HG02870 (cell line): ENCODE measurements around the gene ACOT7.

Source experiments
- ATAC-seq: cut with Tn5 transposase; IDR thresholded peaks from one replicate; pipeline ENCODE4 v1.9.1; 2021; ENCODE audit warnings: mild to moderate bottlenecking, moderate library complexity; ENCODE audit not compliant: unreplicated experiment

ACOT7 gene

DNA sequence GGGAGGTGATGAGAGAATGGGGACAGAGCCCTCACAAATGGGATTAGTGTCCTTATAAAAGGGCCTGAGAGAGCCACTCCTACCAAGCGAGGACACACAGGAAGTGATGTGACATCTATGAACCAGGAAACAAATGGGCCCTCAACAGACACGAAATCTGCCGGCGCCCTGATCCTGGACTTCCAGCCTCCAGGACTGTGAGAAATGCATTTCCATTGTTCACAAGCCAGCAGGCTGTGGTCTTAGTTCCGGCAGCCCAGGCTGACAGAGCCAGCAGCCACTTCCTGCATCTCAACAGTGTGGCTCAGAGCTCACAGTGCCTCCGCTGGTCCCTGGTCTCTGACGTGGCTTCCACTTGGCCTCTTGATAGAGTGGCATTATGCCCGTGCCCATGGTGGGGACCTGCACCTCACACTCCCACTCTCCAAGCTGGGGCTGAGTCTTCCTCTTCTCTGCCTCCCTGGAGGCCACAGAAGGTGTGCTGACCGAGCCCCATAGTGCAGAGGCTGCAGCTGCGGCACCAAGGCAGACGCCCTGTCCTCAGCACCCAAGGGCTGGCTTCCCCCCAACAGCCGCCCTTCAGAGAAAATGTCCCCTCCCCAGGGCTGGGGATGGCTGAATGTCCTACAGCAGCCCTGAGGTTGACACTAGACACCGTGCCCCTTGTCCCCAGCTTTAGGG is 44.9 kb downstream of the ACOT7 start:
- no peak for ATAC-seq

DNA sequence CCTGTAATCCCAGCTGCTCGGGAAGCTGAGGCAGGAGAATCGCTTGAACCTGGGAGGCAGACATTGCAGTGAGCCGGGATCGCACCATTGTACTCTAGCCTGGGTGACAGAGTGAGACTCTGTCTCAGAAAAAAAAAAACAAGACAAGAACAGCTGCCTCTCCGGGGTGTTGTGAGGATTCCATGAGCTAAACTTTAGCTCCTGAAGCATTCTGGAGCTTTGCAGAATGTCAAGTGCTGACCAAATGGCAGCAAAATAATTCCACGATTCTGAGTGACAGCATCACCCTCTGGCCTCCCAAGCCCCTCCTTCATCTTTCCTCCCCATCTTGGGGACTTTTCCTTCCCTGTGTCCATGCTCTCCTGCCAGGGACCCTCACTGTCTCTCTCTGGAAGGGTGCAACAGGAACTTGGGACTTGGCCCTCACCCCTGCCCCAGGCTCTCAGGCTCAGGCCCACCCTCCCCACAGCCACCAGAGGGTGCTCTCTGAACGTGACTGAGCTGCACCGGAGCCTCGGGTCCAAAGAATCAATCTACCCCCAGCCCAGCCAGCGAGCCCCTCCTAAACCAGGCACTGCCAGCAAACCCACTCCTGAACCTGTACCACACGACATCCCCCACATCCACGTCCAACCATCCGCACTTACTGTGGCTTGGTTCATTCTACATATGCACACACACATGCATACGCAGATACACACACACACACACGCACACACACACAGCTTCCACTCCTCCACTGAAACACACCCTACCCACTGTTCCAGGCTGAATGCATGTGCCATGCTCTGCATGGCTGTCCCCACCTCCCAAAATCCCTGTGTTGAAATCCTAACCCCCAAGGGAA is 45.7 kb downstream of the ACOT7 start:
- no peak for ATAC-seq

DNA sequence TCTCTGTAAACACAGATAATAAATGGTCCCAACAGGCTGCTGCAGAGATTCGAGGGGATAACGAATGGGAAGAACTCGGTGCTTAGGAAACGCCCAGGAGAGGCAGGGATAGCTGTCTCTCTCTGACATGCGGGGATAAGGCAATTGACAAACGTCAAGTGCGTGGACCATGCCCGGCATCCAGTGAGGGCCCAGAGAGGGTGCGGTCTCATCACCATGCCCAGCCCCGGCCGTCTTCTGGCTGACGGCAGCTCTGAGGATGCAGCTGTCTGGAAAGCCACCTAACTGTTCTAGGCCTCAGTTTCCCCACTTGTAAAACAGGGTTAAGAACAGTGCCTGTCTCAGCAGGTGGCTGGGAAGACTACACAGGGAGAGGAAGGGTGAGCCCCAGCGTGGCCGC is 48.1 kb downstream of the ACOT7 start:
- ATAC-seq = no peak

DNA sequence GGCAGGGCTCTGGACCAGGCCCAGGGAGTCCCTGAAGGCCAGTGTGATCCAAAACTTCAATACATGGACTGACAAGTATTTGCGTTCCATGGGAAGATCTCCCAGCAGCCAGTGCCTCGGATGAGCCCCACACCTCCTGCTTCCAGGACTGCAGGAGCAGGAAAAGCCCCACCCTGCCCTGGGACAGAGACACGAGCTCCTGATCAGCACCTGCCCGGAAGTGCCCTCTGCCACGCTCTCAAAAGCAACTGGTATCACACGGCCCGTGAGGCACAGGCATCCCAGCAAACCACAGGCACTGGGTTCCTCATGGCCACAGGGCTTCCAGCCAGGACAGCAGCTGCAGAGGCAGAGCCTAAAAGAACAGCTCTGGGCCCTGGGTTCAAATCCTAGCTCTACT is 48.6 kb downstream of the ACOT7 start:
- no peak for ATAC-seq

DNA sequence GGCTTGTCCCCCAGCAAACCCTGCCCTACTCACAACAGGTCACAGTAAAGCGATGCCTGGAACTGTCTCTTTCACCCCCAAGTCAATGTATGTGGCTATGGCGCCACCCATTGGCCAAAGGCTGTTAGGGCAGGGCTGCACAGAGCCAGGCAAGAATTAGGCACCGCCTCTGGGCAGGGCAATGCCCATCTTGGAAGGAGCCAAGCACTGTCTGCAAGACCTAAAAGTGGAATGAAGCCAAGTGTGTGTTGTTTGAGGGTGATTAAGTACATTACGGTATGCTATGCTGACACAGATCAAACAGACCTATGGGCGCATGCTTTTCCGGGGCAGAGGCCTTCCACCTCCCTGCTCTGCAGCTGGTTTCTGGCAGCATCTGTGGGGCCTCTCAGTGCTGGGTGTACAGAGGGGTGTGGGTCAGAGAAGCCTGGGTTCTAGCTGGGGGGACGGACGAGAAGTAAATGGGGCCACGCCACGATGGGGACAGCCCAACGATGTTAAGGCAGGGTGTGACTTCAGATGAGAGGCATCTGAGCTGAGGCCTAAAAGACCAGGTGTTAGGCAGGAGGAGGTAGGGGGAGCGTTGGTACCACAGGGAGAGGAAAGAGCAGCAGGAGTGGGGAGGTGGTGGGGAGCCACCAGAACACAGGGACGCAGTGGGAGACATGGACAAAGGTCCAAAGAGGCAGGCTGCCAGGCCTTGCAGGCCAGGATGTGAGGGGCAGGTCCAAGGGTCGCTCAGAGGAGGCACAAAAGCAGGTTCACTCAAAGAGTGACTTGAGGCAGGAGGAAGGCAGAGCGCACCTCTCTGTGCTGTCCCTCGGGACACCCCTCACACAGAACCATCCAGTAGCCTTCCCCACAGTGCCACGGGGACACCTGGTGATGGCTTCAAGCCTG is 49.8 kb downstream of the ACOT7 start:
- no peak for ATAC-seq

DNA sequence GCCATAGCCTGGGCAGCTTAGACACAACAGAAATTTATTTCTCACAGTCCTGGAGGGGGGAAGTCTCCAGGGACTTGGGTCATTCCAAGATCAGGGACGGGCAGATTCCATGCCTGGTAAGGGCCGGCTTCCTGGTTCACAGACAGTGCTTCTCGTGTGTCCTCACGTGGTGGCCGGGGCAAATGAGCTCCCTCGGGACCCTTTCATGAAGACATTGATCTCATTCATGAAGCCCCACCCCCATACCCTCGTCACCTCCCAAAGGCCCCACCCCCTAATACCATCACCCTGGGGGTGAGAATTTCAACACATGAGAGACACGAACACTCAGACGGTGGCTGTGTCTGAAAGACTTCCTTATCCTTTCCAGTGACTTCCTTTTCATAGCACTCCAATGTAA is 51.5 kb downstream of the ACOT7 start:
- no peak for ATAC-seq

- no peak for ATAC-seq
These were observed 54.9 kb downstream of the ACOT7 start for GRCh38 chr1:6338695-6339094.

DNA sequence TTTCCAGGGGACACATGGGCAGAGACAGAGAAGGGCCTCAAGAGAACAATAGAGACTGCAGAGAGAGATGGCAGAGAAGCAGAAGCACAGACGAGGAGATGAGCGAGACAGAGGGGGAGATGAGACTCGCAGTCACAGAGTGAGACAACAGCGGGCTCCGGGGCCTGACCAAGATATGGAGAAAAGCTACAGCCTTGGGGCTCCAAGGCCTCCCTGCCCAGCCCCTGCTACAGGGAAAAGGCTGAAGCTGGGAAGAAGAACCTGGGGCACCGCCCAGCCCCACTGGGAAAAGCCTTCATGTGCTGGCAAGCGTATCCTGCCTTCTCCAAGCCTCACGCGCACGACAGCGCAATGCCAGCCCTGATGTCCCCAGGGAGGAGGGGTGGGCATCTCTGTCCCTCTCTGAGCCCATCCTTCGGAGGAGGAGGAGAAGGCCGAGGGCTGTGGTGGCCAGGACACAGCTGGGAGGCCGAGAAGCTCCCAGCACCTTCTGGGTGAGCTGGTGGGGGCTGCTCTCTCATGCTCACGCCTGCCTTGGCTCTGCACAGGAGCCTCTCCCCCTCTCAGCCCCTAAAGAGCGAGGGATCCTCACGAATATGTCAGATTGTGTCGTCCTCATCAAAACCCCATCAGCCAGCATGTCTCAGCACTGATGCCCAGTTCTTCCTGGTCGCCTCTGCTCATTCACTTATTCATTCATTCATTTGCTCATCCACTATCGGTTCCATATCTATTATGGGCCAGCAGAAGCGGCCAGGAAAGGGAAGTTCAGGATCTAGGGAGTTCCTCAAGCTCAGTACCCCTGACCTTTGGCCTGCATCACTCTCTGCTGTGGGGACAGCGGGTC is 56.6 kb downstream of the ACOT7 start:
- ATAC-seq = no peak

DNA sequence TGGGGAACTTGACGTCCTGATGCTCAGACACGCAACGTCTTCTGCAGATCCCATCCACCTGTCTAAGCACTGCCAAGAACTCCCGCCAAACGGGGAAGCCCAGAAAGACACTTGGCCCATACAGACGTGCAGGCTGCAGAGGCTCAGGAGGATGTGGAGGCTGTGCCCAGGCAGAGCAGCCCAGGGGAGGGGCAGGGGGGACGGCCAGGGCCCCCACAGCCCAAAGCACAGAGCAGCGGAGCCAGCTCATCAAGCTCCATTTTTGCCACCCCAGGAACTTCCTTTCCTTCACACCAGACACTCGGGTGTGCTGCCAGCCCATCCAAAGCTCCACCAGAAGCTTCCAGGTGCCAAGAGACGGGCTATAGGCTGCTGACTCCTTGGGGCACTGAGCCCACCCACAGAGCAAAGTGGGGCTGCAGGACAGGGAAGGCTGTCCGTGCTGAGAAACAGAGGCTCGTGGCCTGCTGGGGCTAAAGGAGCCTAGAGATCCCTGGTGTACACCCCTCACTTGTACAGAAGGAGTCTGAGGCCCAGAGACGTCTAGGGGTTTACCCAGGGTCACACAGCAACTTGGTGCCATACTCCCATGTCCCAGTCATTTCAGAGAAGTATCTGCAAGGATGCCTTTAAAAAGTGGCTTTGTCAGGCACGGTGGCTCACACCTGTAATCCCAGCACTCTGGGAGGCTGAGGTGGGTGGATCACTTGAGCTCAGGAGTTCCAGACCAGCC is 59.1 kb downstream of the ACOT7 start:
- no peak for ATAC-seq

- no peak for ATAC-seq
These were observed 60.7 kb downstream of the ACOT7 start for GRCh38 chr1:6332821-6333220.

GRCh38 chr1:6331543-6332273 is 61.9 kb downstream of the ACOT7 start:
- ATAC-seq = no peak

DNA sequence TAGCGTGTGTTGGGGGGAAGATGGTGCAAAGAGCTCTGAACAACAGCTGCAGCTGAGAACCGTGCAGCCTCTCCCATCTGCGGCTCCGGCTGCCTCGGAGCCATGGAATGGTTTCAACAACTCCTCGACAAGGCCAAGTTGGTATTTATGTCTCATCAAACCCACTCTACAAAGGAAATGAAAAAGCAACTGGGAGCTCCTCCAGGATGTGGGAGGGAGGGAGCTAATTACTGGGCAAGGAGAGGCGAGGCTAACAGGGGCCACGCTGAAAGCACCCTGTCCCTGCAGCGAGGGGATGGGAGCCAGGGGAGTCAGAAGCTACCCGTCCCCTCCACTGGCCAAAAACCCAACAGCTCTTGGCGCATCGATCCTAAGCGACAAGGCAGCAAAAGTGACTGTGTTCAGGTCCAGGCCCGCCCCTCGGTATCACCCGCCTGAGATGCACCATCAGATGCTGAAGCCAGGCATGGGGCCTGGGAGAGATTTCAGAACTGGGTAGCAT is 63.1 kb downstream of the ACOT7 start:
- no peak for ATAC-seq

DNA sequence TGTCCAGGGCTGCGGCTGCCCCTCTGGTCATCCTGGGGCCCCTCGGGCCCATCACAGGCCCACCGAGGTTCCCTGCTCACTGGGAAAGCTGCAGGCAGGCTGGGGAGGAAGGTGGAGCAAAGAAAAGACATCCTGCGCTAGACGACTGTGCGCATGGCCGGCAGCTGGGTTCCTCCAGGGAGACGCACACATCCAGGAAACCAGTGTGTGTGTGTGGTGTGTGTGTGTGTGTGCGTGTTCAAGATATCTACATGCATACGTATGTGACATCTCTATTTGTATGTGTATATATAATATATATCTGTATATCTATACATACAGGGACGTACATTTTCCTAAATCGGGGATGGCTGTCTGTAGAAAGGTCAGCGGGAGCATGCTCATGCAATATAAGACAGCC is 63.7 kb downstream of the ACOT7 start:
- ATAC-seq = no peak

DNA sequence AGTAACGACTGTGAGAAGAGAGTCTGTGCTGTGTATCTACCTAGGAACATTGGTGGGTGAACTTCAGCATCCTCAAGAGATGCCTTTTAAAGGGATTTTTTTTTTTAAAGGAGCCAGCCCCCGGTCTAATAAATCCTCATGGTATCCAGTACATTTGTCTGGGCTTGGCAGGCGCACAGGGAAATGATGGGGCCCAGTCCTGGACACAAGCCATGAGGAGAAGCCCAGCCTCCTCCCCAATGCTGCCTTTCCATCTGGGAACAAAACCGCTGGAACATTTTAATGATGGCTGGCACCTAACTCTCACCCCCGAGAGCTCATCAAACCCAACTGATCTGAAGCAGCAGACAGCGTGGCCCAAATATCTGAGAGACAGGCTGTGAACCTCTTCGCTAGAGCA is 64.2 kb downstream of the ACOT7 start:
- ATAC-seq = no peak

DNA sequence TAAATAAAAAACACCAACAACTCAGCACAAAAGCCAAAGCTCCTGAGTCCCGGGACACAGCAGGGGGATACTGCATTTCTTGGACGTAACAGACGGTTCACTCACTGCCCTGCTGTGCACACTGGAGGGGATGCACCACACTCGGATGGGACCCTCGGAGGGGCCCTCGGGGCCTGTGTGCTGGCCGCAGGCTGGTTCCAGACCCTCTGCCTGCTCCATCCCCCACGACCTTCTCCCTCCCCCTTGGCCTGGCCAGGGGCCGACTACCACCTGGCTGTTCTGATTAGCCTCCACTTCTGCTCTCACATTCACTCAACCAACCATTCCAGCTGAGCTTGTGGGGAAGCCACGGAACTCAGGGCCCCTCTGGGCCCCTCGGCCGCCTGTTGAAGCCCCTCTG is 64.9 kb downstream of the ACOT7 start:
- no peak for ATAC-seq

DNA sequence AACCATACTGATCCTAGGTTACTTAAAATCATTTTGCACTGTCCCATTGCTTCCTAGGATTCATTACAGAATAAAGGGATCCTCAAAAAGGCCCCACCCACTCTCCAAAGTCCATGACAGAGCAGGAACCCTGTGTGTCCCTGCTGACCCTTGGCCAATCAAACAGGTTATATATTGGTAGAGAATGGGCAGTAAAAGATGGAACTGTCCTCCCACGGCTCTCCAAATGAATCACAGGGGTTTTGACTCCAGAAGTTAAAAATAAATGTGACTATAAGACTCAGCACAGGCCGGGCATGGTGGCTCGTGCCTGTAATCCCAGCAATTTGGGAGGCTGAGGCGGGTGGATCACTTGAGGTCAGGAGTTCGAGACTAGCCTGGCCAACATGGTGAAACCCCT is 65.5 kb downstream of the ACOT7 start:
- no peak for ATAC-seq

DNA sequence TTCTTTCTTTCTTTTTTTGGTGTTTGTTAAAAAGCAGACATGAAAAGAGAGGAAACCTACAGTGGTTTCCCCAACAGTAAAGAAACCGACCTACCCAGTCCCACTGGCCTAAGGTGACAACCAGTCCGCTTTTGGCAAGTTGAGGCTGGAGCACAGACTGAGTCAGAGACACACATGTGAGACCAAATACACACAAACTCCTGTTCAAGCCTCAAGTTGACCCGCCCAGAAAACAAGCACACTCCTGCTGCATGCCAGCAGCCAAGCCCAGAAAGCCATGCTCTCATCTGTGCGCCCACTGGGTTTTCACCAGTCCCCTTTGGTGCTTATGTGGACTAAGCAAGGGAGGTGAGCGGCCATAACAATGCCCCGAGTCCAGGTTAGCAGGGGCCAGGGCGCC is 68.1 kb downstream of the ACOT7 start:
- ATAC-seq = no peak

- no peak for ATAC-seq
These were observed 71.4 kb downstream of the ACOT7 start for GRCh38 chr1:6322161-6322560.

DNA sequence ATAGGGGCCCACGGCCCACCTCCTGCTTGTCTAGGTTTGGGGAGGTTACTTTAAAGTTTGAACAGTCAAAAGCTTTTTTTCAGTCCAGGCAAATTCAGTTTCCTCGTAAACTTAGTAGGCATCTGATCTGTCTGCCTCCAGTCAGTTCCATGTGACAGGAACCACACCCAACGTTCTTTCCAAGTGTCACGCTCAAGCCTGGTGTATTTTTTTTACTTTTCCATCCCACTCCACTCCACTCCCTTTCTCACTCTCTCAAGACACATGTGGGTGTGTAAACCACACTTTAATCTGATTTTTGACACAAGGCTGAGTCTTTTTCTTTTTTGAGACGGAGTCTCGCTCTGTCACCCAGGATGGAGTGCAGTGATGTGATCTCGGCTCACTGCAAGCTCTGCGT is 72.4 kb downstream of the ACOT7 start:
- ATAC-seq = no peak
